Upper lobe of right lung (tissue), 1 donor: ENCODE data around the gene FMNL2. TPM values are rescaled to one million over a fixed set of nuclear protein-coding genes. Genes with fewer than 3 reads are reported as not detected.

Experiments used
- ATAC-seq: fragments of 200-7000 bp; cut with Tn5 transposase; one replicate; pipeline ENCODE4 v1.9.1; 2020; ENCODE audit warnings: mild to moderate bottlenecking, moderate library complexity
- DNase-seq: peaks from one replicate; pipeline ENCODE4 v3.0.0-alpha.2; 2020
- H3K27ac ChIP-seq: fragments of 200-600 bp; one replicate; pipeline ENCODE4 v1.8.0; 2022
- H3K27me3 ChIP-seq: fragments of 200-600 bp; one replicate; pipeline ENCODE4 v1.8.0; 2022; ENCODE audit warnings: mild to moderate bottlenecking
- H3K36me3 ChIP-seq: fragments of 200-600 bp; one replicate; pipeline ENCODE4 v1.8.0; 2022
- H3K4me1 ChIP-seq: fragments of 200-600 bp; one replicate; pipeline ENCODE4 v1.8.0; 2022
- H3K4me3 ChIP-seq: fragments of 200-600 bp; one replicate; pipeline ENCODE4 v1.8.0; 2022; ENCODE audit warnings: mild to moderate bottlenecking
- H3K9me3 ChIP-seq: fragments of 200-600 bp; one replicate; pipeline ENCODE4 v1.8.0; 2022
- CTCF ChIP-seq: fragments of 200-600 bp; IDR thresholded peaks from one replicate; pipeline ENCODE4 v1.8.0; 2022; ENCODE audit warnings: antibody characterized with exemption
- intact Hi-C: fragments of 100-400 bp; cut with DNase I; formaldehyde crosslinking; loops from one replicate; pipeline ENCODE4 v1.11.0; 2022
- total RNA-seq: library from RNA; stranded (reverse); fragmentation: NEBNext Ultra II Directional; extraction: Animal tissue kit (Norgen Biotek cat#: 25700); gene quantifications from one replicate; pipeline ENCODE4 v1.2.1, GENCODE V29; 2021
- donor health status: DM: no; HTN: yes; CAD: no; lungs with severe emphysema.

FMNL2 gene
- total RNA-seq, 1 donor from 2014 or later: 69.5 TPM

DNA sequence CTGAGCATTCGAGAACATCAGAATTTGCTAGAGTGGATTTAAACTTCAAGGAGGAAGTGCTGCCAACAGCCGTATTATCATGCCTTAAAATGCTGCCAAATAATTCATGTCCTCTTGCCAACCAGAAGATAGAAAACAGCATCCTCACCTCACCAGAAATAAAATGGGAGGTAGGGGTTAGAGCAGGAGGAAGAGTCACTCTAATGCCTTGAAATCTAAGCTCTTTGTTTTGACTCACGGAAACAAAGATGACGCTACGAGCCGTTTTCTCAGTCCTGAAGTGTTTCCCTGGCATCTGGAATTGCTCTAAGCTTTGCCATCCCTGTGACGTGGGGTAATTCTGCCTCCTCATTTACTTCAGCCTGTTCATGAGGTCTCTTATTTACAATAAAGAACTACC lies 285.2 kb downstream of the FMNL2 start:
- H3K36me3 ChIP-seq: peaks cover 61% of the 10 kb centered on the region
- intact Hi-C loops: no loop called here
- no peak overlapping the region for H3K27ac ChIP-seq
- H3K4me1 ChIP-seq: no peaks in the 10 kb centered on the region
- no peak for DNase-seq
- no peak for ATAC-seq
- H3K9me3 ChIP-seq: no peaks in the 10 kb centered on the region
- H3K4me3 ChIP-seq: no peak overlapping the region
- no peak for TF ChIP-seq CTCF
- H3K27me3 ChIP-seq: no peaks in the 10 kb centered on the region

- Histone ChIP-seq H3K27ac (no peak overlapping the region), H3K27me3 (no peaks in the 10 kb centered on the region), H3K4me1 (no peaks in the 10 kb centered on the region), H3K4me3 (no peak overlapping the region), H3K36me3 (peaks cover 59% of the 10 kb centered on the region), H3K9me3 (no peaks in the 10 kb centered on the region)
- no peak for TF ChIP-seq CTCF
- ATAC-seq (no peak), DNase-seq (no peak)
- intact Hi-C loops: no loop called here
Observed at GRCh38 chr2:152620985-152621384, 286.0 kb downstream of the FMNL2 start.

DNA sequence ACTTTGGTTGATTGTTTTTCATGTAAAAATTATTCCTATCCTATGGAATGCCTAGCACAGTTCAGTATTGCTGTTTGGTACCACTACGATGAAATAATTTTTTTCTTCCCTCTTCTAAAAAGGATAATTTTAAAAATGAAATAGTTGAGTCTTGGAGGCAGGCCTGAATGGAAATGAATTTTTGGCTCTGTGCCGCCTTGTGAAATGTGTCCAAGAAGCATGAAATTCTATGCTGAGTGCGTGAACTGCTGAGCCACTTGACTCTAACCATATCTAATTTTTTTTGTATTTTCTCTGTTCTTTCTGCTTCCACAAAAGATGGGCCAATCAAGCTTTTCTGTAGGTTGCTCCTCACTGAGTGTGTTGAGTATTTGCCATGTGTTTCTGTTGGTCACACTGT lies 287.2 kb downstream of the FMNL2 start:
- Histone ChIP-seq H3K27me3 (no peaks in the 10 kb centered on the region), H3K27ac (no peak overlapping the region), H3K4me1 (no peaks in the 10 kb centered on the region), H3K36me3 (peaks cover 58% of the 10 kb centered on the region), H3K9me3 (no peaks in the 10 kb centered on the region), H3K4me3 (no peak overlapping the region)
- no peak for TF ChIP-seq CTCF
- intact Hi-C loops: no loop called here
- ATAC-seq (no peak), DNase-seq (no peak)

DNA sequence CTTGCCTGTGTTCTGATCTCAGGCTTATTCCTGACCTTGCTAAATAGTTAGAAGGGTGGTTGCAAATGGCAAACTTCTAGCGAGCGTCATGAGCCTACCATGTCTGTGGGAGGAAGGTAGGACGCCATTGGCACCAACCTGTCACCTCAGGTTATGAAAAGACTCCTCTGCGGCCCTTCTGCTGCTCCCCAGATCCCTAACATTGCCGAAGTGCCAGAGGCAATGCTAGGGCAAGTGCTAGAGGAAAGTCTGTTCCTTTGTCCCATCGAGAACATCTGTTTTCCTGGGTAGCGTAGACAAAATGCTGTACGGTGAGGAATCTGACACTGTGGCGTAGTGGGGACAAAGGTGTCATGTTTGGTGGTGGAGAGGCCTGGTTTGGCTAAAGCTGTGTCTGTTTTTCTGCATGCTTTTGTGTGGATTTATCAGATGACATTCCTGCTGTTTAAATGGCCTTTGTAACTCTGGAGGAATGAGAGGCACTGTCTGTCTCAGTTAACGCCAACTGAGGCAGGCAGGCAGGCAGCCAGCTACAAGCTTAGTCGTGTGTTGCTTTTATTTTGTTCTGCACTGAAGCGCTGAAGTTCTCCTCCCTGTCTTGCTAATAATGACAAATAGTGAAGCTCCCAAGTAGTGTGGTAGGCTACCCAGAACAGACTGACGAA lies 288.2 kb downstream of the FMNL2 start:
- H3K36me3 ChIP-seq: peaks cover 53% of the 10 kb centered on the region
- intact Hi-C loops: no loop called here
- no peaks in the 10 kb centered on the region for H3K4me1 ChIP-seq
- H3K4me3 ChIP-seq: no peak overlapping the region
- DNase-seq (no peak), ATAC-seq (no peak)
- no peaks in the 10 kb centered on the region for H3K9me3 ChIP-seq
- no peak for TF ChIP-seq CTCF
- no peak overlapping the region for H3K27ac ChIP-seq
- H3K27me3 ChIP-seq: no peaks in the 10 kb centered on the region

- Histone ChIP-seq H3K27me3 (no peaks in the 10 kb centered on the region), H3K9me3 (no peaks in the 10 kb centered on the region), H3K4me1 (no peaks in the 10 kb centered on the region), H3K27ac (no peak overlapping the region), H3K4me3 (no peak overlapping the region), H3K36me3 (peaks cover 53% of the 10 kb centered on the region)
- TF ChIP-seq CTCF: no peak
- no peak for DNase-seq
- intact Hi-C loops: no loop called here
- ATAC-seq: no peak
Observed at GRCh38 chr2:152623775-152624174, 288.8 kb downstream of the FMNL2 start.

DNA sequence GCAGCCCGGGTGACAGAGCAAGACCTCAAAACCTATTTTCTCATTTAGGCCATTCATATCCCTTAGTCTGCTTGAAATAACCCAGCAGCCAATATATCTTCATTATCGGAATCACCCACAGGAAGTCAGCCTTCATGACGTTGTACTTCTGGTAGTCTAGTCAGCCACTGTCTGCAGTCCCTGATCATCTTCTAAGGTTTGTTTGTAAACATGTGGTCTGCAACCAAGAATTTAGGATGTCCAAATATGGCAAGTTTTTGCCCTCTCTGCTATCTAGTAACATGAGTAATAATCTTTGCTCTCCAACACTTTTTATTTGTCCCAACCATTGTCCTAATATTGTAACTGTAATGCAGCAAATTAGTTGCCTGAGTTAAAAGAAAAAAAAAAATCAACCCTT lies 289.8 kb downstream of the FMNL2 start:
- no peak for TF ChIP-seq CTCF

More for the DNA sequence above, 289.8 kb downstream of the FMNL2 start:
- intact Hi-C loops: no loop called here
- ATAC-seq (no peak), DNase-seq (no peak)
- H3K36me3 ChIP-seq: peaks cover 51% of the 10 kb centered on the region
- H3K4me1 ChIP-seq: no peaks in the 10 kb centered on the region
- no peak overlapping the region for H3K4me3 ChIP-seq
- H3K27ac ChIP-seq: no peak overlapping the region
- H3K27me3 ChIP-seq: no peaks in the 10 kb centered on the region
- H3K9me3 ChIP-seq: no peaks in the 10 kb centered on the region
